NCI-H1092 (cell line): ENCODE data around the gene CNDP2.

Experiments used
- DNase-seq: peaks from one replicate; lab custom pipeline; 2025; lab: John Stamatoyannopoulos, UW

CNDP2 gene

GRCh38 chr18:74473976-74474640 is 22.1 kb upstream of the CNDP2 start:
- no peak for DNase-seq

GRCh38 chr18:74476140-74476539 is 20.0 kb upstream of the CNDP2 start:
- DNase-seq: no peak

- DNase-seq: no peak
Observed at GRCh38 chr18:74477771-74478170, 18.4 kb upstream of the CNDP2 start.

GRCh38 chr18:74478316-74478715 is 17.8 kb upstream of the CNDP2 start:
- no peak for DNase-seq

- no peak for DNase-seq
Observed at GRCh38 chr18:74478880-74479279, 17.3 kb upstream of the CNDP2 start.

GRCh38 chr18:74479486-74480148 is 16.5 kb upstream of the CNDP2 start:
- DNase-seq: no peak

- DNase-seq: no peak
Observed at GRCh38 chr18:74480149-74480651, 16.0 kb upstream of the CNDP2 start.

GRCh38 chr18:74482697-74483096 is 13.5 kb upstream of the CNDP2 start:
- DNase-seq: no peak

- no peak for DNase-seq
Observed at GRCh38 chr18:74486119-74486849, 9.9 kb upstream of the CNDP2 start.

GRCh38 chr18:74488354-74488753 is 7.8 kb upstream of the CNDP2 start:
- DNase-seq: no peak

GRCh38 chr18:74488864-74489263 is 7.3 kb upstream of the CNDP2 start:
- DNase-seq: no peak

- no peak for DNase-seq
Observed at GRCh38 chr18:74489676-74490075, 6.5 kb upstream of the CNDP2 start.

GRCh38 chr18:74492259-74492658 is 3.9 kb upstream of the CNDP2 start:
- no peak for DNase-seq

GRCh38 chr18:74493689-74494088 is 2.5 kb upstream of the CNDP2 start:
- DNase-seq: peak; percentile 77

GRCh38 chr18:74494514-74494913 is 1.6 kb upstream of the CNDP2 start:
- no peak for DNase-seq

GRCh38 chr18:74496508-74497323 is 553 bp downstream of the CNDP2 start:
- DNase-seq: no peak

- DNase-seq: no peak
Observed at GRCh38 chr18:74497324-74497676, 1.1 kb downstream of the CNDP2 start.

GRCh38 chr18:74497778-74498177 is 1.6 kb downstream of the CNDP2 start:
- DNase-seq: no peak

GRCh38 chr18:74498712-74499627 is 2.8 kb downstream of the CNDP2 start:
- DNase-seq: no peak

GRCh38 chr18:74499633-74500032 is 3.5 kb downstream of the CNDP2 start:
- DNase-seq: no peak

- DNase-seq: no peak
Observed at GRCh38 chr18:74500372-74500771, 4.2 kb downstream of the CNDP2 start.
